ENCODE results near the gene MAGEA4. TPM values are rescaled to one million over a fixed set of nuclear protein-coding genes. Genes with fewer than 3 reads are reported as not detected.

MAGEA4 gene
- total and polyA plus RNA-seq, 10 of the 15 experiments (the other 5 are each of a cell fraction or from before 2014, with no cell fraction given) = not detected

GRCh38 chrX:151973851-151974335 lies 61.2 kb downstream of the MAGEA4 start:
- H3K4me2 ChIP-seq (ENCODE audit: control insufficient read depth, insufficient read depth) = no peak overlapping the region
- DNase-seq (ENCODE audit: low read depth, low spot score) = no peak
- POLR2A ChIA-PET = no interaction called here
- no peak overlapping the region for H3K9ac ChIP-seq (ENCODE audit: control insufficient read depth, insufficient read depth, low read length)
- H3K4me3 ChIP-seq = no peak overlapping the region
- no peaks in the 10 kb centered on the region for H3K79me2 ChIP-seq (ENCODE audit: control insufficient read depth, insufficient read depth, low read length)
- no peak overlapping the region for H3K27ac ChIP-seq (ENCODE audit: control insufficient read depth, insufficient read depth)
- 63% methylated on average over 21 of the region's 21 CpGs for WGBS (ENCODE audit: insufficient coverage, insufficient replicate concordance, low lambda C conversion rate, missing lambda C conversion rate)
- in situ Hi-C loops (cut with MboI) = no loop called here
- H4K20me1 ChIP-seq (ENCODE audit: control insufficient read depth, insufficient read depth) = no peaks in the 10 kb centered on the region
- BruUV-seq (replicated peaks) = no TSS peak
- FAIRE-seq = no peak
- H3K36me3 ChIP-seq (ENCODE audit: control insufficient read depth in 2 of 2, insufficient read depth in 2 of 2, low read length in 1 of 2) = no peaks in the 10 kb centered on the region
- CTCF ChIA-PET = no interaction called here
- ATAC-seq = no peak
- no peaks in the 10 kb centered on the region for H3K9me3 ChIP-seq (replicated peaks; ENCODE audit: control insufficient read depth, insufficient read depth, low read length)
- no peaks in the 10 kb centered on the region for H3K27me3 ChIP-seq (replicated peaks in 1 of 2; ENCODE audit: control insufficient read depth in 2 of 2, insufficient read depth in 2 of 2, low read length in 1 of 2)
- RAD21 ChIA-PET (ENCODE audit: unreplicated experiment) = no interaction called here
- intact Hi-C loops (cut with micrococcal nuclease; ENCODE audit: unreplicated experiment) = no loop called here
- H3K4me1 ChIP-seq (ENCODE audit: control insufficient read depth, insufficient read depth, low read length) = no peaks in the 10 kb centered on the region
- SMC1A ChIA-PET (ENCODE audit: uncharacterized antibody, unreplicated experiment) = no interaction called here
- no peak for TF ChIP-seq SMARCA5 (IDR thresholded peaks at IDR 0.05)
- no peak for TF ChIP-seq MXI1 (IDR thresholded peaks at IDR 0.05; ENCODE audit: low read depth, low read length)
- TF ChIP-seq, protein P1, sequence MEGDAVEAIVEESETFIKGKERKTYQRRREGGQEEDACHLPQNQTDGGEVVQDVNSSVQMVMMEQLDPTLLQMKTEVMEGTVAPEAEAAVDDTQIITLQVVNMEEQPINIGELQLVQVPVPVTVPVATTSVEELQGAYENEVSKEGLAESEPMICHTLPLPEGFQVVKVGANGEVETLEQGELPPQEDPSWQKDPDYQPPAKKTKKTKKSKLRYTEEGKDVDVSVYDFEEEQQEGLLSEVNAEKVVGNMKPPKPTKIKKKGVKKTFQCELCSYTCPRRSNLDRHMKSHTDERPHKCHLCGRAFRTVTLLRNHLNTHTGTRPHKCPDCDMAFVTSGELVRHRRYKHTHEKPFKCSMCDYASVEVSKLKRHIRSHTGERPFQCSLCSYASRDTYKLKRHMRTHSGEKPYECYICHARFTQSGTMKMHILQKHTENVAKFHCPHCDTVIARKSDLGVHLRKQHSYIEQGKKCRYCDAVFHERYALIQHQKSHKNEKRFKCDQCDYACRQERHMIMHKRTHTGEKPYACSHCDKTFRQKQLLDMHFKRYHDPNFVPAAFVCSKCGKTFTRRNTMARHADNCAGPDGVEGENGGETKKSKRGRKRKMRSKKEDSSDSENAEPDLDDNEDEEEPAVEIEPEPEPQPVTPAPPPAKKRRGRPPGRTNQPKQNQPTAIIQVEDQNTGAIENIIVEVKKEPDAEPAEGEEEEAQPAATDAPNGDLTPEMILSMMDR (IDR thresholded peaks at IDR 0.05 in 2 of 3, conservative IDR thresholded peaks at IDR 0.05 in 1 of 3; ENCODE audit: control insufficient read depth in 2 of 3, extremely low read depth in 1 of 3, insufficient read depth in 1 of 3, low read depth in 3 of 3, low read length in 3 of 3) = no peak
- TF ChIP-seq NFYB (IDR thresholded peaks at IDR 0.05; ENCODE audit: insufficient read depth, low read depth, low read length) = no peak
- TF ChIP-seq, protein P2, sequence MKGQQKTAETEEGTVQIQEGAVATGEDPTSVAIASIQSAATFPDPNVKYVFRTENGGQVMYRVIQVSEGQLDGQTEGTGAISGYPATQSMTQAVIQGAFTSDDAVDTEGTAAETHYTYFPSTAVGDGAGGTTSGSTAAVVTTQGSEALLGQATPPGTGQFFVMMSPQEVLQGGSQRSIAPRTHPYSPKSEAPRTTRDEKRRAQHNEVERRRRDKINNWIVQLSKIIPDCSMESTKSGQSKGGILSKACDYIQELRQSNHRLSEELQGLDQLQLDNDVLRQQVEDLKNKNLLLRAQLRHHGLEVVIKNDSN (IDR thresholded peaks at IDR 0.05; ENCODE audit: borderline replicate concordance, extremely low read length, insufficient read depth, low read depth, low read length) = no peak
- no peak for TF ChIP-seq USF2 (IDR thresholded peaks at IDR 0.05; ENCODE audit: borderline replicate concordance, low read depth, low read length)
- no peak for TF ChIP-seq IKZF2 (IDR thresholded peaks at IDR 0.05)
- no peak overlapping the region for H2AFZ ChIP-seq (ENCODE audit: control insufficient read depth, low read depth, low read length)

MicroRNAs within 50 kb of the gene (microRNA counts, 767-probe panel; counts per million panel counts)
- microRNA hsa-miR-224-5p (1,125 counts per million, percentile 35 among the panel's probes with 10 or more counts), microRNA hsa-miR-452-5p (55.3 counts per million)

Small RNAs within 50 kb of the gene (microRNA-seq; reads per million reads assigned to microRNA genes)
- gene MIR224 (11.5 reads per million, percentile 46 among the genes with 10 or more reads in this experiment), gene MIR452 (78.5 reads per million, percentile 72 among the genes with 10 or more reads in this experiment)

Other genes starting within 250 kb of the MAGEA4 start
- not detected in 2 replicates for gene PRRG3, start 217.4 kb upstream of the MAGEA4 start, total RNA-seq (2014; rRNA removed)
- gene PRRG3, start 217.4 kb upstream of the MAGEA4 start, total RNA-seq (2014; rRNA removed; fragmentation: Illumina TruSeq; extraction: Trizol) = not detected in 2 replicates
- gene PRRG3, start 217.4 kb upstream of the MAGEA4 start, total RNA-seq (2021) = not detected in 2 replicates
- not detected in 2 replicates for gene PRRG3, start 217.4 kb upstream of the MAGEA4 start, polyA plus RNA-seq (2011; rRNA removed)
- gene PRRG3, start 217.4 kb upstream of the MAGEA4 start, polyA plus RNA-seq (2014; fragmentation: Illumina TruSeq; extraction: Trizol) = not detected in 2 replicates
- under 1 TPM in 1 of 2 experiments, not detected in 1; under 0.01 TPM for gene PRRG3, start 217.4 kb upstream of the MAGEA4 start, polyA plus RNA-seq (2014; fragmentation: Nextera tagmentation; extraction: Ambion mirVana)
- not detected in 2 replicates for gene PRRG3, start 217.4 kb upstream of the MAGEA4 start, polyA plus RNA-seq (2014; rRNA removed)
- gene PRRG3, start 217.4 kb upstream of the MAGEA4 start, polyA plus RNA-seq (2016; fragmentation: Nextera tagmentation; extraction: Ambion mirVana) = not detected
- gene FATE1, start 196.9 kb upstream of the MAGEA4 start, total RNA-seq (2014; rRNA removed) = not detected in 2 replicates
- not detected in 2 replicates for gene FATE1, start 196.9 kb upstream of the MAGEA4 start, total RNA-seq (2014; rRNA removed; fragmentation: Illumina TruSeq; extraction: Trizol)
- not detected in 2 replicates for gene FATE1, start 196.9 kb upstream of the MAGEA4 start, total RNA-seq (2021)
- not detected in 2 replicates for gene FATE1, start 196.9 kb upstream of the MAGEA4 start, polyA plus RNA-seq (2011; rRNA removed)
- gene FATE1, start 196.9 kb upstream of the MAGEA4 start, polyA plus RNA-seq (2014; fragmentation: Illumina TruSeq; extraction: Trizol) = not detected in 2 replicates
- gene FATE1, start 196.9 kb upstream of the MAGEA4 start, polyA plus RNA-seq (2014; fragmentation: Nextera tagmentation; extraction: Ambion mirVana) = not detected
- not detected in 2 replicates for gene FATE1, start 196.9 kb upstream of the MAGEA4 start, polyA plus RNA-seq (2014; rRNA removed)
- gene FATE1, start 196.9 kb upstream of the MAGEA4 start, polyA plus RNA-seq (2016; fragmentation: Nextera tagmentation; extraction: Ambion mirVana) = under 1 TPM; 0.26 to 0.28 TPM
- gene CNGA2, start 178.1 kb upstream of the MAGEA4 start, total RNA-seq (2014; rRNA removed) = not detected in 2 replicates
- not detected in 2 replicates for gene CNGA2, start 178.1 kb upstream of the MAGEA4 start, total RNA-seq (2014; rRNA removed; fragmentation: Illumina TruSeq; extraction: Trizol)
- gene CNGA2, start 178.1 kb upstream of the MAGEA4 start, total RNA-seq (2021) = not detected in 2 replicates
- gene CNGA2, start 178.1 kb upstream of the MAGEA4 start, polyA plus RNA-seq (2011; rRNA removed) = not detected in 2 replicates
- not detected in 2 replicates for gene CNGA2, start 178.1 kb upstream of the MAGEA4 start, polyA plus RNA-seq (2014; fragmentation: Illumina TruSeq; extraction: Trizol)
- gene CNGA2, start 178.1 kb upstream of the MAGEA4 start, polyA plus RNA-seq (2014; fragmentation: Nextera tagmentation; extraction: Ambion mirVana) = not detected
- not detected in 2 replicates for gene CNGA2, start 178.1 kb upstream of the MAGEA4 start, polyA plus RNA-seq (2014; rRNA removed)
- not detected for gene CNGA2, start 178.1 kb upstream of the MAGEA4 start, polyA plus RNA-seq (2016; fragmentation: Nextera tagmentation; extraction: Ambion mirVana)
- gene GABRE, start 61.8 kb downstream of the MAGEA4 start, total RNA-seq (2014; rRNA removed) = not detected in 2 replicates
- not detected in 2 replicates for gene GABRE, start 61.8 kb downstream of the MAGEA4 start, total RNA-seq (2014; rRNA removed; fragmentation: Illumina TruSeq; extraction: Trizol)
- 0.11 and 0.15 TPM in 2 replicates for gene GABRE, start 61.8 kb downstream of the MAGEA4 start, total RNA-seq (2021)
- 0.10 TPM in 1 of 2 replicates, not detected in the other for gene GABRE, start 61.8 kb downstream of the MAGEA4 start, polyA plus RNA-seq (2011; rRNA removed)
- gene GABRE, start 61.8 kb downstream of the MAGEA4 start, polyA plus RNA-seq (2014; fragmentation: Illumina TruSeq; extraction: Trizol) = 0.01 TPM in 1 of 2 replicates, not detected in the other
- not detected for gene GABRE, start 61.8 kb downstream of the MAGEA4 start, polyA plus RNA-seq (2014; fragmentation: Nextera tagmentation; extraction: Ambion mirVana)
- gene GABRE, start 61.8 kb downstream of the MAGEA4 start, polyA plus RNA-seq (2014; rRNA removed) = 0.10 TPM in 1 of 2 replicates, not detected in the other
- gene GABRE, start 61.8 kb downstream of the MAGEA4 start, polyA plus RNA-seq (2016; fragmentation: Nextera tagmentation; extraction: Ambion mirVana) = not detected
- gene MAGEA10, start 225.7 kb downstream of the MAGEA4 start, total RNA-seq (2014; rRNA removed) = not detected in 2 replicates
- gene MAGEA10, start 225.7 kb downstream of the MAGEA4 start, total RNA-seq (2014; rRNA removed; fragmentation: Illumina TruSeq; extraction: Trizol) = not detected in 2 replicates
- gene MAGEA10, start 225.7 kb downstream of the MAGEA4 start, total RNA-seq (2021) = not detected in 2 replicates
- gene MAGEA10, start 225.7 kb downstream of the MAGEA4 start, polyA plus RNA-seq (2011; rRNA removed) = not detected in 2 replicates
- gene MAGEA10, start 225.7 kb downstream of the MAGEA4 start, polyA plus RNA-seq (2014; fragmentation: Illumina TruSeq; extraction: Trizol) = not detected in 2 replicates
- gene MAGEA10, start 225.7 kb downstream of the MAGEA4 start, polyA plus RNA-seq (2014; fragmentation: Nextera tagmentation; extraction: Ambion mirVana) = not detected
- not detected in 2 replicates for gene MAGEA10, start 225.7 kb downstream of the MAGEA4 start, polyA plus RNA-seq (2014; rRNA removed)
- gene MAGEA10, start 225.7 kb downstream of the MAGEA4 start, polyA plus RNA-seq (2016; fragmentation: Nextera tagmentation; extraction: Ambion mirVana) = not detected